Measurements from ENCODE around the gene MAP7D1.

The MAP7D1 gene

DNA sequence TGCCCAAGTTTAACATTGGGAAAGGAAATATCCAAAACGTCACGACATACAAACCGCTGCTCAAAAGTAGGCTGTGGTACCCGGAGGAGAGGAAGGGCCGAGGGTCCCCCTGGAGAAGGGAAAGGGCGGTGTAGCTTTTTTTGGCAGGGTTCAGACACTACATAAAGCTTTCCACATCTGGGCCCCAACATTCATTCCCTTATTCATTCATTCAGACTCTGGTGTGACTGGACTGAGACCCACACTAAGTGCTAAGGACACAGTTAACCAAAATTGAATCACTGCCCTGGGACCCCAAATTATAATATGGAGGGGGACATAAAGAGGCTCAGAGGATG is 20.7 kb upstream of the MAP7D1 start:
- no peak for DNase-seq (ENCODE audit: extremely low spot score)
- ChIA-PET POLR2A (interaction anchor here (1.0 kb wide), 1 partner anchor 14 kb away, joined by 5 read pairs; the partner anchor contains the start of gene TRAPPC3), CTCF (interaction anchor here (0.6 to 3.3 kb wide), 18 partner anchors 14 to 627 kb away, joined by 3 to 26 read pairs (median 5); partner anchors contain the start of genes THRAP3 and TRAPPC3)
- TF ChIP-seq FOXK2 (IDR thresholded peaks at IDR 0.05): no peak

DNA sequence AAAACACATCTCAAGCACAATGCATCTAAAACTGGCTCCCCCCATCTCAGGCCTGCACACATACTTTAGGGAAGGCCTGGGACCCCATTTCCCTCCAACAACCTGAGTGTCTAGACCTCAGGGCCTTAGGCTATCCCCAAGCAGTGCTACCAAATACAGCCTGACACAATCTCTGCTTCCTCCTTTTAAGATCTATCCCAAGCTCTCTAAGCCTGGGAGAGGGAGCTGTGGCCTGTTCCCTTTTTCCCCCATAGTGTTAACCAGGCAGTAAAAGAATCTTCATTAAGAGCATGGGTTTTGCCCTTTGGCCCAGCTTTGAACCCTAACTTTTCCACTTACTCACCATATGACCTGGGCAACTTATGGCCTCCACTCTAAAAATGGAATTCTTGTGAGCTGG is 20.2 kb upstream of the MAP7D1 start:
- TF ChIP-seq HDGF (IDR thresholded peaks at IDR 0.05; ENCODE audit: borderline replicate concordance) (no peak), FOXA1 (IDR thresholded peaks at IDR 0.05) (no peak), SUZ12 (IDR thresholded peaks at IDR 0.05) (no peak), BHLHE40 (IDR thresholded peaks at IDR 0.05; ENCODE audit: borderline replicate concordance) (no peak), NFRKB (IDR thresholded peaks at IDR 0.05) (no peak), TARDBP (IDR thresholded peaks at IDR 0.05) (no peak), FOXK2 (IDR thresholded peaks at IDR 0.05) (no peak), LEF1 (IDR thresholded peaks at IDR 0.05; ENCODE audit: borderline replicate concordance) (no peak), ELF4 (IDR thresholded peaks at IDR 0.05) (no peak), SP1 (IDR thresholded peaks at IDR 0.05) (no peak), ARNT (IDR thresholded peaks at IDR 0.05) (no peak), L3MBTL2 (conservative IDR thresholded peaks at IDR 0.05) (no peak), CTBP1 (IDR thresholded peaks at IDR 0.05; ENCODE audit: borderline replicate concordance) (no peak), FOXM1 (IDR thresholded peaks at IDR 0.05; ENCODE audit: borderline replicate concordance) (no peak), ZNF384 (IDR thresholded peaks at IDR 0.05) (no peak), PKNOX1 (IDR thresholded peaks at IDR 0.05) (no peak)
- DNase-seq (ENCODE audit: extremely low spot score): no peak
- POLR2A ChIA-PET: interaction anchor here (1.2 kb wide), 1 partner anchor 13 kb away, joined by 6 read pairs; the partner anchor contains the start of gene TRAPPC3

DNA sequence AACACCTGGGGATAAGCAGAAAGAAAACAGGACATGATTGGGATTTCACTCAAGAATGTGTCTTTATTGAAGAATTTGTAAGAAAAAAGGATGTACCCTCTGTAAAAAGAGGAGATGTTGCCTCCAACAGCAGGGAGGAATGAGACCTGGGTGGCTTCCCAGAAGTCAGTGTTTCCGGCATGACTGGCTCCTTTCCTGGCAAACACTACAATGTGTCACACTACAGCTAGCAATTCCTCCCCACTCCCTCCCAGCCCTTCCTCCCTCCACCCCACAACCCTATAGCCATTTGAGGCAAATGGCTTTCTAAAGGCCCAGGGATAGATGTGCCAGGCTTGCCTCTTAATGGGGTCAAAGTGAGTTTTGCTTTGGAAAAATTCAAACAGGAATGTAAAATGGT is 19.4 kb upstream of the MAP7D1 start:
- no peak for DNase-seq (ENCODE audit: extremely low spot score)
- CTCF ChIA-PET: interaction anchor here (0.6 to 3.3 kb wide), 2 partner anchors 36 to 134 kb away, joined by 7 to 26 read pairs; no protein-coding TSS in a partner anchor
- POLR2A ChIA-PET: interaction anchor here (1.2 kb wide), 1 partner anchor 13 kb away, joined by 6 read pairs; the partner anchor contains the start of gene TRAPPC3
- TF ChIP-seq SUZ12 (IDR thresholded peaks at IDR 0.05) (no peak), FOXA1 (IDR thresholded peaks at IDR 0.05) (no peak), HDGF (IDR thresholded peaks at IDR 0.05; ENCODE audit: borderline replicate concordance) (no peak), LEF1 (IDR thresholded peaks at IDR 0.05; ENCODE audit: borderline replicate concordance) (no peak), FOXM1 (IDR thresholded peaks at IDR 0.05; ENCODE audit: borderline replicate concordance) (no peak), SP1 (IDR thresholded peaks at IDR 0.05) (no peak), L3MBTL2 (conservative IDR thresholded peaks at IDR 0.05) (no peak), TARDBP (IDR thresholded peaks at IDR 0.05) (no peak), ARNT (IDR thresholded peaks at IDR 0.05) (no peak), FOXK2 (IDR thresholded peaks at IDR 0.05) (no peak), CTBP1 (IDR thresholded peaks at IDR 0.05; ENCODE audit: borderline replicate concordance) (no peak), ZNF384 (IDR thresholded peaks at IDR 0.05) (no peak), PKNOX1 (IDR thresholded peaks at IDR 0.05) (no peak), BHLHE40 (IDR thresholded peaks at IDR 0.05; ENCODE audit: borderline replicate concordance) (no peak), ELF4 (IDR thresholded peaks at IDR 0.05) (no peak), NFRKB (IDR thresholded peaks at IDR 0.05) (no peak)

More for the DNA sequence above, 20.2 kb upstream of the MAP7D1 start:
- CTCF ChIA-PET: interaction anchor here (0.6 to 3.3 kb wide), 6 partner anchors 19 to 133 kb away, joined by 5 to 26 read pairs (median 14); partner anchors contain the start of gene THRAP3

- no peak for DNase-seq (ENCODE audit: extremely low spot score)
- TF ChIP-seq FOXA1 (IDR thresholded peaks at IDR 0.05): no peak
- TF ChIP-seq HDGF (IDR thresholded peaks at IDR 0.05; ENCODE audit: borderline replicate concordance): no peak
- no peak for TF ChIP-seq NFRKB (IDR thresholded peaks at IDR 0.05)
- POLR2A ChIA-PET: no interaction called here
- CTCF ChIA-PET: interaction anchor here (0.8 to 3.3 kb wide), 2 partner anchors 36 to 390 kb away, joined by 3 to 26 read pairs; no protein-coding TSS in a partner anchor
Measured at GRCh38 chr1:36137226-36137625, 18.7 kb upstream of the MAP7D1 start.

DNA sequence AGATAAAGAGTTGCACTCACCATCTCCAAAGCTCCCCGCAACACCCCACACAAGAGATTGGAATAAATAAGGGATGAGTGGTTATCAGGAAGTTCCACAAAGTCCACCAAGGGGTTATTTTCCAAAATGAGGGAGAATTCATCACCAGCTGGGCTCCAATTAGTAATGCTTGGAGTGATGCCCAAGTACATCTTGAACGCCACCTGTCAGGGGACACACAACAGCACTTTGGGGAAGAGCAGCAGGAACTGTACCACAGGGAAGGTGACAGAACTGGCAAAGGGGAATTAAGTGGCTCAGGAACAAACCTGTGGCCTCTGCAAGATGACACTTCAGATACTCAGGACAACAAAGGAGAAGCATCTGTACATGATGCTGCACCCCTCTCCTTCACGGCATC is 18.2 kb upstream of the MAP7D1 start:
- POLR2A ChIA-PET: no interaction called here
- DNase-seq (ENCODE audit: extremely low spot score): no peak
- CTCF ChIA-PET: interaction anchor here (0.8 kb wide), 1 partner anchor 390 kb away, joined by 3 read pairs; no protein-coding TSS in a partner anchor
- TF ChIP-seq LEF1 (IDR thresholded peaks at IDR 0.05; ENCODE audit: borderline replicate concordance): no peak
- no peak for TF ChIP-seq L3MBTL2 (conservative IDR thresholded peaks at IDR 0.05)
- TF ChIP-seq FOXM1 (IDR thresholded peaks at IDR 0.05; ENCODE audit: borderline replicate concordance): no peak
- TF ChIP-seq CTBP1 (IDR thresholded peaks at IDR 0.05; ENCODE audit: borderline replicate concordance): no peak
- no peak for TF ChIP-seq NFRKB (IDR thresholded peaks at IDR 0.05)
- no peak for TF ChIP-seq ZNF384 (IDR thresholded peaks at IDR 0.05)
- no peak for TF ChIP-seq FOXA1 (IDR thresholded peaks at IDR 0.05)
- TF ChIP-seq TARDBP (IDR thresholded peaks at IDR 0.05): no peak
- TF ChIP-seq SP1 (IDR thresholded peaks at IDR 0.05): no peak
- TF ChIP-seq BHLHE40 (IDR thresholded peaks at IDR 0.05; ENCODE audit: borderline replicate concordance): no peak
- TF ChIP-seq SUZ12 (IDR thresholded peaks at IDR 0.05): no peak
- TF ChIP-seq PKNOX1 (IDR thresholded peaks at IDR 0.05): no peak
- no peak for TF ChIP-seq ELF4 (IDR thresholded peaks at IDR 0.05)
- TF ChIP-seq FOXK2 (IDR thresholded peaks at IDR 0.05): no peak
- TF ChIP-seq HDGF (IDR thresholded peaks at IDR 0.05; ENCODE audit: borderline replicate concordance): no peak
- no peak for TF ChIP-seq ARNT (IDR thresholded peaks at IDR 0.05)

DNA sequence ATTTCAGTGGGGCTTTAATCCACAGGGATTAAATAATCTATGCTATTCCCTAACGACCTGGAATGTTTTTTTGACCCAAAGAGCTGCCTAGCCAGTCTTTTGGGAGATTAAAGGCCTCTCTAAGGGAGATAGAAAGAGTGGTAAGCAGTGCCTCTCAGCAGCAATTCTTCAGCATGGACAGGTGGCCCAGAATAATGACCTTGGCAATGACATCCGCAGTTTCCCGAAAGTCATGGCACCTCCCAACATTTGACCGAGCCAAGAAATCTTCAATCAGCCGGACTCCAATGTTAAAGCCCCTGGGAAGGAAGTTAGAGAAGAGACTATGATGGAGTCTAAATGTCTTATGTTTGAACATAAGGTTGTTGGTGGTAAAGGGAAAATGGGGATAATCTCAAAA is 16.4 kb upstream of the MAP7D1 start:
- no peak for DNase-seq (ENCODE audit: extremely low spot score)
- ChIA-PET POLR2A (interaction anchor here (1.8 to 2.0 kb wide), 2 partner anchors 10 to 84 kb away, joined by 5 read pairs; partner anchors contain the start of genes THRAP3 and TRAPPC3), CTCF (interaction anchor here (2.6 kb wide), 1 partner anchor 10 kb away, joined by 7 read pairs; the partner anchor contains the start of gene TRAPPC3)
- no peak for TF ChIP-seq FOXM1 (IDR thresholded peaks at IDR 0.05; ENCODE audit: borderline replicate concordance)
- no peak for TF ChIP-seq SP1 (IDR thresholded peaks at IDR 0.05)
- TF ChIP-seq LEF1 (IDR thresholded peaks at IDR 0.05; ENCODE audit: borderline replicate concordance): no peak
- no peak for TF ChIP-seq FOXK2 (IDR thresholded peaks at IDR 0.05)
- no peak for TF ChIP-seq PKNOX1 (IDR thresholded peaks at IDR 0.05)
- no peak for TF ChIP-seq CTBP1 (IDR thresholded peaks at IDR 0.05; ENCODE audit: borderline replicate concordance)
- no peak for TF ChIP-seq SUZ12 (IDR thresholded peaks at IDR 0.05)
- no peak for TF ChIP-seq FOXA1 (IDR thresholded peaks at IDR 0.05)
- TF ChIP-seq L3MBTL2 (conservative IDR thresholded peaks at IDR 0.05): no peak
- no peak for TF ChIP-seq TARDBP (IDR thresholded peaks at IDR 0.05)
- TF ChIP-seq HDGF (IDR thresholded peaks at IDR 0.05; ENCODE audit: borderline replicate concordance): no peak
- TF ChIP-seq ELF4 (IDR thresholded peaks at IDR 0.05): no peak
- no peak for TF ChIP-seq ARNT (IDR thresholded peaks at IDR 0.05)
- no peak for TF ChIP-seq ZNF384 (IDR thresholded peaks at IDR 0.05)
- TF ChIP-seq NFRKB (IDR thresholded peaks at IDR 0.05): no peak
- TF ChIP-seq BHLHE40 (IDR thresholded peaks at IDR 0.05; ENCODE audit: borderline replicate concordance): no peak
